Panc1 (cell line): ENCODE results near the gene ALPP. TPM values are rescaled to one million over a fixed set of nuclear protein-coding genes. Genes with fewer than 3 reads are reported as not detected.
A peak's percentile ranks its signal among the peaks of the same experiment; 100 is the strongest.
"Not testable (repeated sequence)": the region's sequence is repeated elsewhere in the genome, so short reads cannot be mapped to it uniquely, and the experiment has no call there.

Experiments
- ATAC-seq: fragments of 200-7000 bp; cut with Tn5 transposase; 2 replicates; pipeline ENCODE4 v1.9.1; 2020; ENCODE audit warnings: mild to moderate bottlenecking, moderate library complexity
- BruUV-seq: library from RNA; stranded (reverse); fragments of 400-500 nt; replicated peaks from 2 replicates; lab custom pipeline; 2021; lab: Mats Ljungman, UMichigan
- CTCF ChIA-PET: fragments of 300-600 bp; sonication (Branson Sonifier 250); formaldehyde crosslinking; loops from one replicate; lab custom pipeline; 2022; ENCODE audit warnings: antibody characterized with exemption; lab: Charles Lee
- POLR2A ChIA-PET: fragments of 300-600 bp; sonication (Branson Sonifier 250); formaldehyde crosslinking; loops from one replicate; lab custom pipeline; 2022; ENCODE audit warnings: antibody characterized with exemption; lab: Charles Lee
- DNase-seq: peaks from one replicate; pipeline ENCODE4 v3.0.0-alpha.2; 2010; ENCODE audit warnings: low read depth, low spot score
- H3K27ac ChIP-seq: 2 replicates; pipeline ENCODE4 v1.5.1; 2011; ENCODE audit warnings: mild to moderate bottlenecking, low read length, inconsistent platforms
- H3K27me3 ChIP-seq: fragments of 200-500 bp; sonication (Bioruptor generic); 2 replicates; pipeline ENCODE4 v1.6.0; 2014; ENCODE audit warnings: low read length, inconsistent platforms; ENCODE audit not compliant: control insufficient read depth, insufficient read depth
- H3K36me3 ChIP-seq: fragments of 200-500 bp; sonication (Bioruptor generic); 2 replicates; pipeline ENCODE4 v1.5.1; 2014; ENCODE audit warnings: inconsistent platforms, mild to moderate bottlenecking, low read length, moderate library complexity; ENCODE audit not compliant: control insufficient read depth, insufficient read depth
- H3K4me1 ChIP-seq: 2 replicates; pipeline ENCODE4 v1.5.1; 2011; ENCODE audit warnings: inconsistent platforms, mild to moderate bottlenecking, low read length, moderate library complexity; ENCODE audit not compliant: control insufficient read depth, insufficient read depth
- H3K4me3 ChIP-seq, 2 experiments: 2 replicates each; pipeline ENCODE4 v1.5.1; 2011 to 2012; ENCODE audit warnings: low read depth in 2 of 2, low read length in 2 of 2, mild to moderate bottlenecking in 2 of 2, inconsistent platforms in 1 of 2, moderate library complexity in 1 of 2
- H3K9me3 ChIP-seq: fragments of 200-500 bp; sonication (Bioruptor generic); 2 replicates; pipeline ENCODE4 v1.5.1; 2014; ENCODE audit warnings: low read depth, mild to moderate bottlenecking, inconsistent platforms, low read length, moderate library complexity; ENCODE audit not compliant: control insufficient read depth, insufficient read depth
- POLR2AphosphoS5 ChIP-seq: IDR thresholded peaks from 2 replicates; pipeline ENCODE4 v1.6.1; 2012; ENCODE audit warnings: mild to moderate bottlenecking, low read depth, low read length, moderate library complexity
- SIN3A ChIP-seq: IDR thresholded peaks from 2 replicates; pipeline ENCODE4 v1.6.1; 2012; ENCODE audit warnings: low read depth, mild to moderate bottlenecking, low read length, moderate library complexity, borderline replicate concordance; ENCODE audit not compliant: insufficient read depth
- TCF7L2 ChIP-seq: IDR thresholded peaks from 2 replicates; pipeline ENCODE4 v1.6.1; 2011; ENCODE audit warnings: mild to moderate bottlenecking, low read depth, low read length, inconsistent platforms
- in situ Hi-C: cut with HindIII; loops from 2 replicates; pipeline ENCODE4 v1.10.0; 2016; ENCODE audit warnings: low sequenced_read_pairs, low pct_unique_long_range_greater_than_20kb
- intact Hi-C: fragments of 100-400 bp; cut with micrococcal nuclease; formaldehyde crosslinking; loops from one replicate; pipeline ENCODE4 v1.10.0; 2022; ENCODE audit not compliant: unreplicated experiment
- total RNA-seq: library from RNA; stranded (reverse); gene quantifications from one replicate; pipeline ENCODE4 v1.2.1, GENCODE V29; 2021; ENCODE audit not compliant: unreplicated experiment
- TF ChIP-seq, protein P1 (sequence below), 2 experiments: IDR thresholded peaks; 2 replicates each; pipeline ENCODE4 v1.6.1; 2011 to 2012; ENCODE audit warnings: low read depth in 2 of 2, control low read depth in 1 of 2, low read length in 1 of 2, mild to moderate bottlenecking in 1 of 2, moderate library complexity in 1 of 2; ENCODE audit not compliant: insufficient read depth in 1 of 2
- TF ChIP-seq, protein P2 (sequence below): fragments of 450-650 bp; IDR thresholded peaks from 2 replicates; pipeline ENCODE4 v1.5.1; 2017; ENCODE audit warnings: mild to moderate bottlenecking

ALPP gene
- total RNA-seq, 1 experiment from 2014 or later: 7.3 TPM

DNA sequence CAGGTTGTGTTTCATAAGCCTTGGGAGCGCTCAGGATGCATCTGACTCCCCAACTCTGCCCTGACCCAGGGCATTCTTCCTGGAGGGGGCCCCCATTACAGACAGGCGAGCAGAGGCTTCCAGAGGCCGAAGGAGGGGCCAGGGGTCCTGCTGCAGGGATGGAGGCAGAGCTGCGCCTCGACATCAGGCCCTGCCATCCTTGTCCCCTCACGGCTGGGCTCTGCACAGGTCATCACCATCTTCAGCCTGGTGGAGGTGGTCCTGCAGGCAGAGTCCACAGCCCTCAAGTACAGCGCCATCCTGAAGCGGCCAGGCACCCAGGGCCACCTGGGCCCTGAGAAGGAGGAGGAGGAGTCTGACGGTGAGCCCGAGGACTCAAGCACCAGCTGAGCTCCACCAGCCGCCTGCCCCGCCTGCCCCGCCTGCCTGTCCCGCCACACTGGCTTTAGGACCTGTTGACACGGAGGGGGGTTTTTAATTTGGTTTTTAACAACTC is 42.3 kb upstream of the ALPP start:
- ChIA-PET POLR2A (no interaction called here), CTCF (interaction anchor here (2.4 kb wide), 1 partner anchor 103 kb away, joined by 7 read pairs; no protein-coding TSS in a partner anchor)
- Histone ChIP-seq H3K4me1 (no peaks in the 10 kb centered on the region), H3K27ac (no peak overlapping the region), H3K9me3 (no peaks in the 10 kb centered on the region), H3K4me3 (no peak overlapping the region), H3K36me3 (no peaks in the 10 kb centered on the region), H3K27me3 (no peaks in the 10 kb centered on the region)
- DNase-seq (no peak), ATAC-seq (no peak)
- intact Hi-C loops (loop anchor here (5.0 kb wide), 1 partner anchor 101 kb away; no protein-coding TSS in a partner anchor), in situ Hi-C loops (no loop called here)
- no TSS peak for BruUV-seq
- TF ChIP-seq TCF7L2 (no peak), POLR2AphosphoS5 (no peak), SIN3A (no peak)
- TF ChIP-seq, protein P1, sequence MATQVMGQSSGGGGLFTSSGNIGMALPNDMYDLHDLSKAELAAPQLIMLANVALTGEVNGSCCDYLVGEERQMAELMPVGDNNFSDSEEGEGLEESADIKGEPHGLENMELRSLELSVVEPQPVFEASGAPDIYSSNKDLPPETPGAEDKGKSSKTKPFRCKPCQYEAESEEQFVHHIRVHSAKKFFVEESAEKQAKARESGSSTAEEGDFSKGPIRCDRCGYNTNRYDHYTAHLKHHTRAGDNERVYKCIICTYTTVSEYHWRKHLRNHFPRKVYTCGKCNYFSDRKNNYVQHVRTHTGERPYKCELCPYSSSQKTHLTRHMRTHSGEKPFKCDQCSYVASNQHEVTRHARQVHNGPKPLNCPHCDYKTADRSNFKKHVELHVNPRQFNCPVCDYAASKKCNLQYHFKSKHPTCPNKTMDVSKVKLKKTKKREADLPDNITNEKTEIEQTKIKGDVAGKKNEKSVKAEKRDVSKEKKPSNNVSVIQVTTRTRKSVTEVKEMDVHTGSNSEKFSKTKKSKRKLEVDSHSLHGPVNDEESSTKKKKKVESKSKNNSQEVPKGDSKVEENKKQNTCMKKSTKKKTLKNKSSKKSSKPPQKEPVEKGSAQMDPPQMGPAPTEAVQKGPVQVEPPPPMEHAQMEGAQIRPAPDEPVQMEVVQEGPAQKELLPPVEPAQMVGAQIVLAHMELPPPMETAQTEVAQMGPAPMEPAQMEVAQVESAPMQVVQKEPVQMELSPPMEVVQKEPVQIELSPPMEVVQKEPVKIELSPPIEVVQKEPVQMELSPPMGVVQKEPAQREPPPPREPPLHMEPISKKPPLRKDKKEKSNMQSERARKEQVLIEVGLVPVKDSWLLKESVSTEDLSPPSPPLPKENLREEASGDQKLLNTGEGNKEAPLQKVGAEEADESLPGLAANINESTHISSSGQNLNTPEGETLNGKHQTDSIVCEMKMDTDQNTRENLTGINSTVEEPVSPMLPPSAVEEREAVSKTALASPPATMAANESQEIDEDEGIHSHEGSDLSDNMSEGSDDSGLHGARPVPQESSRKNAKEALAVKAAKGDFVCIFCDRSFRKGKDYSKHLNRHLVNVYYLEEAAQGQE (IDR thresholded peaks at IDR 0.05; ENCODE audit: insufficient read depth in 1 of 2, low read depth in 2 of 2, low read length in 1 of 2): no peak
- TF ChIP-seq, protein P2, sequence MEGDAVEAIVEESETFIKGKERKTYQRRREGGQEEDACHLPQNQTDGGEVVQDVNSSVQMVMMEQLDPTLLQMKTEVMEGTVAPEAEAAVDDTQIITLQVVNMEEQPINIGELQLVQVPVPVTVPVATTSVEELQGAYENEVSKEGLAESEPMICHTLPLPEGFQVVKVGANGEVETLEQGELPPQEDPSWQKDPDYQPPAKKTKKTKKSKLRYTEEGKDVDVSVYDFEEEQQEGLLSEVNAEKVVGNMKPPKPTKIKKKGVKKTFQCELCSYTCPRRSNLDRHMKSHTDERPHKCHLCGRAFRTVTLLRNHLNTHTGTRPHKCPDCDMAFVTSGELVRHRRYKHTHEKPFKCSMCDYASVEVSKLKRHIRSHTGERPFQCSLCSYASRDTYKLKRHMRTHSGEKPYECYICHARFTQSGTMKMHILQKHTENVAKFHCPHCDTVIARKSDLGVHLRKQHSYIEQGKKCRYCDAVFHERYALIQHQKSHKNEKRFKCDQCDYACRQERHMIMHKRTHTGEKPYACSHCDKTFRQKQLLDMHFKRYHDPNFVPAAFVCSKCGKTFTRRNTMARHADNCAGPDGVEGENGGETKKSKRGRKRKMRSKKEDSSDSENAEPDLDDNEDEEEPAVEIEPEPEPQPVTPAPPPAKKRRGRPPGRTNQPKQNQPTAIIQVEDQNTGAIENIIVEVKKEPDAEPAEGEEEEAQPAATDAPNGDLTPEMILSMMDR: no peak

DNA sequence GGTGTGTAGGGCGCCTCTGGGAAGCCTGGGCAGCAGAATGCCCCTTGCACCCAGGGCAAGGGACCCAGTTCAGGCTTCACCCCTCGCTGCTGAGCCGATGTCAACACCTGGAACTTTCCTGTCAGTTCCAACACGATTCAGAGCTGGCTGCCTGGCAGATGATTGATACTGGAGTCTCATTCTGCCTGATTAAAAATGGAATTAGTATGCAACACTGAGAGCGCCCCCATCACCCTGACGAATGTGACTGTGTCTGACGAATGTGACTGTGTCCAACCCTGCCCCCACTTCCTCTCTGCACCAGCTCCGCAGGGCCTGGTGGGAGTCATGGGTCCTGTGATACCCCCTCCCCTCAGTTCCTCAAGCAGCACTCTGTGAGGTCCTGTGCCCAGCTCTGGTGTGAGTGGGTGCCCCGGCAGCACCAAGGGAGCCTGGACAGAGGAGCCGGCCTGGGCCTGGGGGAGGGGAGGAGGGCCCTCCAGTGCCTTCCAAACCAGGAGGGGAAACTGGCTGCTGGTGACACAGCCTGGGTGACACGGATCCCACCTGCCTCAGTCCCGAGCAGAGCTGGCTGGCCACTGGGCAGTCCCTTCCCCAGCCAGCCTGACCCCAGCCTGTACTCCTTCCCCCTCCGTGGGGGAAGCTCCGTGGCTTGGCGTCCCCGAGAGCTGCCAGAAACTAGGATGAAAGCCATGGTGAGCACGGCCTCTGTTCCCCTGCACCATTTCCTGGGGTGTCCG is 41.4 kb upstream of the ALPP start:
- TSS peak; percentile 56 for BruUV-seq
- intact Hi-C loops: loop anchor here (5.0 kb wide), 1 partner anchor 100 kb away; no protein-coding TSS in a partner anchor
- H3K4me1 ChIP-seq: no peaks in the 10 kb centered on the region
- DNase-seq: no peak
- no peak for TF ChIP-seq TCF7L2
- TF ChIP-seq, protein P2: no peak
- TF ChIP-seq POLR2AphosphoS5: no peak
- TF ChIP-seq SIN3A: no peak
- TF ChIP-seq, protein P1 (IDR thresholded peaks at IDR 0.05; ENCODE audit: insufficient read depth in 1 of 2, low read depth in 2 of 2, low read length in 1 of 2): no peak
- ChIA-PET CTCF (interaction anchor here (0.6 to 2.4 kb wide), 2 partner anchors 102 to 272 kb away, joined by 3 to 7 read pairs; no protein-coding TSS in a partner anchor), POLR2A (no interaction called here)
- no peak overlapping the region for H3K4me3 ChIP-seq
- H3K27me3 ChIP-seq: no peaks in the 10 kb centered on the region
- no peaks in the 10 kb centered on the region for H3K36me3 ChIP-seq
- in situ Hi-C loops: no loop called here
- no peak for ATAC-seq
- no peaks in the 10 kb centered on the region for H3K9me3 ChIP-seq
- no peak overlapping the region for H3K27ac ChIP-seq

DNA sequence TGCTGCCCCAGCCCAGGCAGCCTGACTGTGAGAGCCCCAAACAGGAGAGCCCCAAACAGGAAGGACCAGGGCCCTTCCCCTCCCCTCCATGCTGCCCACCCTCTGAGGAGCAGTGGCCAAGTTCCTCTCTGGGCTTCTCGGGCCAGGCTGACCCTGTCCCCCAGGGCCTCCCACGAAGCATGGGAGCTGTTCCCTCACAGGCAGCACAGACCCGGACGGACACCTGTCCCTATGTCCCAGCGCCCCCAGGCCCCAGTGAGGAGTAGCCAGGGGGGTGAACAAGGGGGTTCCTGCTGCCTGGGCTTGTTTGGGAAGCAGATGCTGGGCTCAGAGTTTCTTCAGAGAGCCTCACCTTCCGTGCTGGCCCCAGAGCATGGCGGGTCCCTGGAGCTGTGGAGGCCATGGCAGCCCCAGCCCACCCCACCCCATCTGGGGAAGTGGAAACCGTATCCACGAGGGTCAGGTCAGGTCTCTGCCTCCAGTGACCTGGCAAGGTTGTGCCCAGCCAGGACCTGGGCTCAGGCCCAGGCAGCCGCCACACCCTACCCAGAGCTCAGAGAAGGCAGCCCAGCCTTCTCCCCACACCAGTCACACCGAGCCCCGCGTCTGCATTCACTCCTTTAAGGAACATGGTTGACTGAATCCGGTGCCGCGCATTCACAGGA is 40.3 kb upstream of the ALPP start:
- H3K4me1 ChIP-seq, H3K9me3 ChIP-seq, in situ Hi-C loops, POLR2A ChIA-PET, BruUV-seq, H3K36me3 ChIP-seq, H3K27ac ChIP-seq, ATAC-seq, DNase-seq, H3K4me3 ChIP-seq, H3K27me3 ChIP-seq: not testable (repeated sequence)
- CTCF ChIA-PET: interaction anchor here (0.6 kb wide), 1 partner anchor 273 kb away, joined by 3 read pairs; no protein-coding TSS in a partner anchor
- intact Hi-C loops: loop anchor here (5.0 kb wide), 1 partner anchor 99 kb away; no protein-coding TSS in a partner anchor
